Sigmoid colon (tissue), 7 donors: Measurements from ENCODE around the gene GPR4. TPM values are rescaled to one million over a fixed set of nuclear protein-coding genes. Genes with fewer than 3 reads are reported as not detected.

ENCODE experiments used
- DNase-seq: peaks from one replicate; pipeline ENCODE4 v3.0.0-alpha.2; 2019
- H3K27ac ChIP-seq, 4 donors: fragments of 200-600 bp; sonication (generic); one replicate each; pipeline ENCODE4 v1.5.1; 2016 to 2019; ENCODE audit warnings: mild to moderate bottlenecking in 1 of 4
- H3K27me3 ChIP-seq, 3 donors: fragments of 200-600 bp; sonication (generic); one replicate each; pipeline ENCODE4 v1.5.1; 2019; ENCODE audit warnings: mild to moderate bottlenecking in 1 of 3
- H3K36me3 ChIP-seq, 4 donors: fragments of 200-600 bp; sonication (generic); one replicate each; pipeline ENCODE4 v1.5.1; 2016 to 2019
- H3K4me1 ChIP-seq, 4 donors: fragments of 200-600 bp; sonication (generic); one replicate each; pipeline ENCODE4 v1.5.1; 2017 to 2019
- H3K4me3 ChIP-seq, 4 donors: fragments of 200-600 bp; sonication (generic); one replicate each; pipeline ENCODE4 v1.5.1; 2017 to 2019; ENCODE audit warnings: mild to moderate bottlenecking in 2 of 4, moderate library complexity in 1 of 4
- H3K9me3 ChIP-seq, 4 donors: fragments of 200-600 bp in 3 of 4; sonication (generic) in 3 of 4; one replicate each; pipeline versions ENCODE4 v1.5.1 to v1.6.1; 2013 to 2019
- CTCF ChIP-seq, 4 experiments: fragments of 450-650 bp in 3 of 4; fragments of 200-600 bp in 1 of 4; IDR thresholded peaks; one replicate each; pipeline ENCODE4 v1.5.1; 2016 to 2019; ENCODE audit warnings: antibody characterized with exemption in 4 of 4, mild to moderate bottlenecking in 3 of 4, moderate library complexity in 2 of 4
- EP300 ChIP-seq, 4 donors: sonication (generic); formaldehyde crosslinking; IDR thresholded peaks; one replicate each; pipeline ENCODE4 v1.6.1; 2017; ENCODE audit warnings: antibody characterized with exemption in 4 of 4
- POLR2A ChIP-seq, 2 donors: fragments of 450-650 bp; IDR thresholded peaks; one replicate each; pipeline ENCODE4 v1.6.1; 2016; ENCODE audit warnings: antibody characterized with exemption in 2 of 2, mild to moderate bottlenecking in 2 of 2, moderate library complexity in 2 of 2
- POLR2AphosphoS5 ChIP-seq, 4 donors: sonication (generic); formaldehyde crosslinking; IDR thresholded peaks; one replicate each; pipeline ENCODE4 v1.6.1; 2017; ENCODE audit warnings: antibody characterized with exemption in 4 of 4
- WGBS, 2 donors: extraction: QIAGEN DNeasy Blood & Tissue Kit; methylation state at CpG; one replicate each; pipeline ENCODE4 v1.1.7; 2013; 5-methylcytosine and 5-hydroxymethylcytosine counted together
- intact Hi-C: fragments of 100-400 bp; cut with DNase I; formaldehyde crosslinking; loops from one replicate; pipeline ENCODE4 v1.15.1; 2023
- polyA plus RNA-seq, 3 donors: library from polyadenylated mRNA; stranded (reverse); fragments of 200-250 nt; gene quantifications; one replicate each; pipeline ENCODE4 v1.2.3, GENCODE V29; 2013
- total RNA-seq, 4 donors: library from RNA; depleted of rRNA; stranded (reverse); fragments of >200 nt; gene quantifications; one replicate each; pipeline ENCODE4 v1.1.0, GENCODE V29; 2016
- donor health status: healthy with polysubstance abuse.
- donor health status: Bipolar disorder and iron deficiency.
- donor health status: healthy.

GPR4 gene
- total and polyA plus RNA-seq, 7 donors, result 0.46 to 1.9 (median 0.99) TPM

GRCh38 chr19:45645068-45645630 lies 43.1 kb upstream of the GPR4 start:
- Histone ChIP-seq H3K4me1 (peaks cover 0 to 42% (median 29%) of the 10 kb centered on the region in 4 donors), H3K36me3 (no peaks in the 10 kb centered on the region), H3K27me3 (peaks cover 15 to 44% (median 29%) of the 10 kb centered on the region in 3 donors), H3K4me3 (peak overlapping the region in 3 of 4 donors; percentile 28 to 46 (median 31)), H3K27ac (no peak overlapping the region), H3K9me3 (no peaks in the 10 kb centered on the region)
- TF ChIP-seq POLR2A (IDR thresholded peaks at IDR 0.05), result no peak
- TF ChIP-seq EP300 (IDR thresholded peaks at IDR 0.05), result no peak
- no peak for TF ChIP-seq CTCF (IDR thresholded peaks at IDR 0.05)
- no peak for TF ChIP-seq POLR2AphosphoS5 (IDR thresholded peaks at IDR 0.05)
- peak; percentile 67 for DNase-seq
- intact Hi-C loops, result no loop called here
- WGBS, 2 donors, result 11 to 21% methylated on average over 35 of the region's 35 CpGs

GRCh38 chr19:45643927-45644771 lies 42.1 kb upstream of the GPR4 start:
- TF ChIP-seq POLR2AphosphoS5 (IDR thresholded peaks at IDR 0.05) (no peak), POLR2A (IDR thresholded peaks at IDR 0.05) (no peak), EP300 (IDR thresholded peaks at IDR 0.05) (no peak)
- peaks cover 0 to 48% (median 29%) of the 10 kb centered on the region in 4 donors for H3K4me1 ChIP-seq
- H3K9me3 ChIP-seq, result no peaks in the 10 kb centered on the region
- no peak overlapping the region for H3K4me3 ChIP-seq
- H3K27ac ChIP-seq, result no peak overlapping the region
- intact Hi-C loops, result loop anchor here (1.0 to 5.0 kb wide), 3 partner anchors 37 to 217 kb away; no protein-coding TSS in a partner anchor
- H3K36me3 ChIP-seq, result no peaks in the 10 kb centered on the region
- no peak for DNase-seq
- peaks cover 15 to 41% (median 29%) of the 10 kb centered on the region in 3 donors for H3K27me3 ChIP-seq
- WGBS, 2 donors, result 36 to 47% methylated on average over 14 of the region's 14 CpGs

GRCh38 chr19:45643024-45643926 lies 41.3 kb upstream of the GPR4 start:
- TF ChIP-seq CTCF (IDR thresholded peaks at IDR 0.05) (peak; percentile 89 to 99 (median 98)), POLR2A (IDR thresholded peaks at IDR 0.05) (no peak)
- Histone ChIP-seq H3K27me3 (peaks cover 15 to 41% (median 29%) of the 10 kb centered on the region in 3 donors), H3K36me3 (no peaks in the 10 kb centered on the region), H3K4me3 (no peak overlapping the region), H3K9me3 (no peaks in the 10 kb centered on the region), H3K27ac (no peak overlapping the region), H3K4me1 (peaks cover 0 to 56% (median 36%) of the 10 kb centered on the region in 4 donors)
- intact Hi-C loops, result loop anchor here (1.0 to 5.0 kb wide), 3 partner anchors 36 to 216 kb away; no protein-coding TSS in a partner anchor
- peak; percentile 86 for DNase-seq
- WGBS, 2 donors, result 4 to 8% methylated on average over 39 of the region's 39 CpGs

GRCh38 chr19:45641274-45642105 lies 39.5 kb upstream of the GPR4 start:
- intact Hi-C loops, result loop anchor here (5.0 kb wide), 1 partner anchor 214 kb away; no protein-coding TSS in a partner anchor
- Histone ChIP-seq H3K27me3 (peaks cover 15 to 34% (median 27%) of the 10 kb centered on the region in 3 donors), H3K4me3 (peak overlapping the region; percentile 22 to 47 (median 26)), H3K9me3 (no peaks in the 10 kb centered on the region), H3K27ac (peak overlapping the region; percentile 67 to 78 (median 71)), H3K4me1 (peaks cover 0 to 59% (median 39%) of the 10 kb centered on the region in 4 donors), H3K36me3 (no peaks in the 10 kb centered on the region)
- 2 to 4% methylated on average over 40 of the region's 40 CpGs for WGBS, 2 donors
- TF ChIP-seq CTCF (IDR thresholded peaks at IDR 0.05), result no peak
- TF ChIP-seq POLR2A (IDR thresholded peaks at IDR 0.05), result no peak
- TF ChIP-seq EP300 (IDR thresholded peaks at IDR 0.05), result no peak
- TF ChIP-seq POLR2AphosphoS5 (IDR thresholded peaks at IDR 0.05), result no peak
- peak; percentile 79 for DNase-seq
